HepG2 (cell line): ENCODE data around the gene MC1R. TPM values are rescaled to one million over a fixed set of nuclear protein-coding genes. Genes with fewer than 3 reads are reported as not detected.

Experiments used
- ARID2 ChIP-seq: sonication (generic); formaldehyde crosslinking; IDR thresholded peaks from 2 replicates; pipeline ENCODE4 v1.8.1; 2022; ENCODE audit warnings: mild to moderate bottlenecking, missing genetic modification reagents, borderline replicate concordance
- BHLHE40 ChIP-seq: IDR thresholded peaks from 2 replicates; pipeline ENCODE4 v1.6.1; 2011; ENCODE audit warnings: low read length, improper control_type of control experiment
- DR1 ChIP-seq: sonication (generic); formaldehyde crosslinking; IDR thresholded peaks from 2 replicates; pipeline ENCODE4 v1.8.0; 2021; ENCODE audit warnings: mild to moderate bottlenecking, missing genetic modification reagents, inconsistent platforms
- EP300 ChIP-seq, 3 experiments: sonication (generic) in 1 of 3; formaldehyde crosslinking in 1 of 3; IDR thresholded peaks; 2 replicates each; pipeline versions ENCODE4 v1.5.1 to v1.6.1; 2011 to 2020; ENCODE audit warnings: low read depth in 2 of 3, low read length in 2 of 3, borderline replicate concordance in 1 of 3, improper control_type of control experiment in 1 of 3, mild to moderate bottlenecking in 1 of 3, missing genetic modification reagents in 1 of 3, moderate library complexity in 1 of 3
- ESRRA ChIP-seq: sonication (generic); formaldehyde crosslinking; IDR thresholded peaks from 2 replicates; pipeline ENCODE4 v1.5.1; 2020; ENCODE audit warnings: mild to moderate bottlenecking, low read depth, missing genetic modification reagents
- ISL2 ChIP-seq: sonication (generic); formaldehyde crosslinking; IDR thresholded peaks from 2 replicates; pipeline ENCODE4 v1.5.0; 2020; ENCODE audit warnings: missing genetic modification reagents
- NCOA2 ChIP-seq: sonication (generic); formaldehyde crosslinking; IDR thresholded peaks from 2 replicates; pipeline ENCODE4 v1.8.0; 2022; ENCODE audit warnings: inconsistent platforms
- PHB2 ChIP-seq: fragments of 450-650 bp; IDR thresholded peaks from 2 replicates; pipeline ENCODE4 v1.6.1; 2018; ENCODE audit not compliant: partially characterized antibody
- TEAD2 ChIP-seq: sonication (generic); formaldehyde crosslinking; IDR thresholded peaks from 2 replicates; pipeline ENCODE4 v1.9.0; 2021; ENCODE audit warnings: missing genetic modification reagents
- ZFAT ChIP-seq: sonication (generic); formaldehyde crosslinking; conservative IDR thresholded peaks from 2 replicates; pipeline ENCODE4 v1.8.1; 2023; ENCODE audit warnings: missing genetic modification reagents, inconsistent platforms
- ZFP41 ChIP-seq: sonication (generic); formaldehyde crosslinking; IDR thresholded peaks from 2 replicates; pipeline ENCODE4 v1.4.0; 2020; ENCODE audit warnings: mild to moderate bottlenecking, missing genetic modification reagents, borderline replicate concordance
- ZNF263 ChIP-seq: sonication (generic); formaldehyde crosslinking; IDR thresholded peaks from 2 replicates; pipeline ENCODE4 v1.4.0; 2020; ENCODE audit warnings: missing genetic modification reagents
- ZNF589 ChIP-seq: sonication (generic); formaldehyde crosslinking; conservative IDR thresholded peaks from 2 replicates; pipeline ENCODE4 v1.8.0; 2022; ENCODE audit warnings: mild to moderate bottlenecking, moderate library complexity, missing genetic modification reagents
- ZNF598 ChIP-seq: sonication (generic); formaldehyde crosslinking; IDR thresholded peaks from 2 replicates; pipeline ENCODE4 v1.5.1; 2020; ENCODE audit warnings: mild to moderate bottlenecking, missing genetic modification reagents, borderline replicate concordance
- ZNF788 ChIP-seq: sonication (generic); formaldehyde crosslinking; IDR thresholded peaks from 2 replicates; pipeline ENCODE4 v1.5.0; 2020; ENCODE audit warnings: mild to moderate bottlenecking, missing genetic modification reagents, borderline replicate concordance
- ZNF883 ChIP-seq: sonication (generic); formaldehyde crosslinking; IDR thresholded peaks from 2 replicates; pipeline ENCODE4 v1.5.1; 2020; ENCODE audit warnings: mild to moderate bottlenecking, missing genetic modification reagents; ENCODE audit errors: not compliant biosample characterization
- ZSCAN12 ChIP-seq: sonication (generic); formaldehyde crosslinking; IDR thresholded peaks from 2 replicates; pipeline ENCODE4 v1.9.0; 2021; ENCODE audit warnings: mild to moderate bottlenecking, missing genetic modification reagents
- polyA plus RNA-seq, 8 experiments: library from polyadenylated mRNA; depleted of rRNA in 3 of 8; stranded (reverse) in 7 of 8; unstranded in 1 of 8; fragments of >200 nt; fragmentation: Illumina TruSeq in 4 of 8; extraction: Trizol in 4 of 8; gene quantifications; 2 replicates each; pipeline versions ENCODE4 v1.2.1 to v1.2.3, GENCODE V29; 2011 to 2016; ENCODE audit warnings: low read depth in 4 of 8, missing spikeins in 1 of 8, mixed read lengths in 1 of 8; ENCODE audit not compliant: insufficient read depth in 1 of 8
- total RNA-seq, 5 experiments: library from RNA; depleted of rRNA; stranded (reverse); fragments of >200 nt; fragmentation: Illumina TruSeq; extraction: Trizol; gene quantifications; 2 replicates each; pipeline ENCODE4 v1.2.3, GENCODE V29; 2016; ENCODE audit warnings: low read depth in 1 of 5
- TF ChIP-seq, protein P1 (sequence below): IDR thresholded peaks from 2 replicates; pipeline ENCODE4 v1.6.1; 2016; ENCODE audit warnings: mild to moderate bottlenecking
- TF ChIP-seq, protein P2 (sequence below): sonication (generic); formaldehyde crosslinking; IDR thresholded peaks from 2 replicates; pipeline ENCODE4 v1.4.0; 2020; ENCODE audit warnings: mild to moderate bottlenecking, missing genetic modification reagents
- TF ChIP-seq, protein P3 (sequence below): IDR thresholded peaks from 2 replicates; pipeline ENCODE4 v1.6.1; 2016; ENCODE audit warnings: missing compliant biosample characterization, missing genetic modification reagents, borderline replicate concordance
- TF ChIP-seq, protein P4 (sequence below): sonication (generic); formaldehyde crosslinking; IDR thresholded peaks from 2 replicates; pipeline ENCODE4 v1.9.0; 2022; ENCODE audit warnings: missing genetic modification reagents, mild to moderate bottlenecking, borderline replicate concordance
- TF ChIP-seq, protein P5 (sequence below): sonication (generic); formaldehyde crosslinking; IDR thresholded peaks from 2 replicates; pipeline ENCODE4 v1.8.1; 2023; ENCODE audit warnings: missing genetic modification reagents, inconsistent platforms, borderline replicate concordance

Gene MC1R
- total and polyA plus RNA-seq, 2 of the 13 experiments (the other 11 are each of a cell fraction or from before 2014, with no cell fraction given), result 9.1 to 14.8 TPM

DNA sequence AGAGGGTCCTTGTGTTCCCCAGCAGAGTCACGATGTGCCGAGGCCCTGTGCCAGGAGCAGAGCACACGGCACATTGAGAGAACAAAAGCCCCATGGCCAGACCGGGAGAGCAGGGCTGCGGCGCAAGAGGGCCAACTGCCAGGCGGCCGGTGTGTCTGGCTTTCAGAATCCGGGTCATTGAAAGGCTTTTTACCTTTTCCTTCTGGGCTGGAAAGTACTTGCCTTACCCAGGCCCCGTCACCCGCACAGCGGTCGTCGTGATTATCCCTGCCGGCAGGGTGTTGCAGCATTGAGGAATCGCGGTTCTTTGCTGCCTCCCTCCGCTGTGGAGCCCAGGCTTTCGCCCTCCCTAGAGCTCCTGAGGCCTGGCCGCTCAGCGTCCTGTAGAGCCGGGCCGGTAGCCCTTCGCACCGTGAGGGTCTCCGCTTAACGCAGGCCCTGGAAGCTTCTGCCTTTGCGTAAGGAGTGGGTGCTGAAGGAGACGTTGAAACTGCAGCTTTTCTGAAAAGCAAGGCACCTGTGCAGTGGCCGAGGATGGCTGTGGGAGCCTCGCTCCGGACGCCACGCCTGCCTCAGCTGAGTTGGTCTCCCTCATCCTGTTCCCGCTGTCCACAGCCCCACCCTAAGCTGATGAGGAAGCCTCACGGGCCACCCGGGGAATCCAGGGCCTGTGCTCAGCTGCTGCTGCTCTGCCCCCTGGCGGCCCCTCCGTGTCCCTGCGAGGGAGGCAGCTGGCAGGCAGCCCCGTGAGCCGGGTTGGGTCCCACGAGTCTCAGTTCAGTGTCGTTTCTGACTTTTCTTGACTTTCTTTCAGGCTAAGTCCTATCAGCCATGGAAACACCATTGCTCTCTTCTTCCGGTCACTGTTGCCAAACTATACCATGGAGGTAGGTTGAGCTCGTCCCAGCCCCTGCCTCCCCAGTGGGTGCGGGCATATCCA, 8.6 kb upstream of the MC1R start (continued):
- TF ChIP-seq ZSCAN12 (CRISPR knock-in tag) (0 out of 2 replicates have a peak, but pooled peaks have one; percentile 35), ESRRA (CRISPR knock-in tag) (0 out of 2 replicates have a peak, but pooled peaks have one; percentile 13), ZNF598 (CRISPR knock-in tag) (peak; percentile 47; the same call in 1 of the 2 replicates), PHB2 (no peak), DR1 (CRISPR knock-in tag) (no peak), ZNF883 (CRISPR knock-in tag) (peak; percentile 74), NCOA2 (CRISPR knock-in tag) (peak; percentile 12; the same call in 1 of the 2 replicates), ZFP41 (CRISPR knock-in tag) (no peak), EP300 (IDR thresholded peaks at IDR 0.05; ENCODE audit: low read depth in 2 of 2, low read length in 2 of 2) (no peak), EP300 (CRISPR knock-in tag; IDR thresholded peaks at IDR 0.05; ENCODE audit: borderline replicate concordance) (0 out of 2 replicates have a peak, but pooled peaks have one; percentile 16), ARID2 (CRISPR knock-in tag) (no peak), TEAD2 (CRISPR knock-in tag) (no peak), ZNF788 (CRISPR knock-in tag) (peak; percentile 39; the same call in 1 of the 2 replicates), BHLHE40 (peak; percentile 61), ISL2 (CRISPR knock-in tag) (0 out of 2 replicates have a peak, but pooled peaks have one; percentile 29), ZFAT (no peak), ZNF263 (CRISPR knock-in tag) (peak; percentile 49; the same call in 1 of the 2 replicates), ZNF589 (CRISPR knock-in tag) (0 out of 2 replicates have a peak, but pooled peaks have one; percentile 12)
- TF ChIP-seq, protein P1, sequence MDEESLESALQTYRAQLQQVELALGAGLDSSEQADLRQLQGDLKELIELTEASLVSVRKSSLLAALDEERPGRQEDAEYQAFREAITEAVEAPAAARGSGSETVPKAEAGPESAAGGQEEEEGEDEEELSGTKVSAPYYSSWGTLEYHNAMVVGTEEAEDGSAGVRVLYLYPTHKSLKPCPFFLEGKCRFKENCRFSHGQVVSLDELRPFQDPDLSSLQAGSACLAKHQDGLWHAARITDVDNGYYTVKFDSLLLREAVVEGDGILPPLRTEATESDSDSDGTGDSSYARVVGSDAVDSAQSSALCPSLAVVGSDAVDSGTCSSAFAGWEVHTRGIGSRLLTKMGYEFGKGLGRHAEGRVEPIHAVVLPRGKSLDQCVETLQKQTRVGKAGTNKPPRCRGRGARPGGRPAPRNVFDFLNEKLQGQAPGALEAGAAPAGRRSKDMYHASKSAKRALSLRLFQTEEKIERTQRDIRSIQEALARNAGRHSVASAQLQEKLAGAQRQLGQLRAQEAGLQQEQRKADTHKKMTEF (CRISPR knock-in tag), result peak; percentile 52; the same call in 1 of the 2 replicates
- TF ChIP-seq, protein P2, sequence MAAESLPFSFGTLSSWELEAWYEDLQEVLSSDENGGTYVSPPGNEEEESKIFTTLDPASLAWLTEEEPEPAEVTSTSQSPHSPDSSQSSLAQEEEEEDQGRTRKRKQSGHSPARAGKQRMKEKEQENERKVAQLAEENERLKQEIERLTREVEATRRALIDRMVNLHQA, result no peak
- TF ChIP-seq, protein P3, sequence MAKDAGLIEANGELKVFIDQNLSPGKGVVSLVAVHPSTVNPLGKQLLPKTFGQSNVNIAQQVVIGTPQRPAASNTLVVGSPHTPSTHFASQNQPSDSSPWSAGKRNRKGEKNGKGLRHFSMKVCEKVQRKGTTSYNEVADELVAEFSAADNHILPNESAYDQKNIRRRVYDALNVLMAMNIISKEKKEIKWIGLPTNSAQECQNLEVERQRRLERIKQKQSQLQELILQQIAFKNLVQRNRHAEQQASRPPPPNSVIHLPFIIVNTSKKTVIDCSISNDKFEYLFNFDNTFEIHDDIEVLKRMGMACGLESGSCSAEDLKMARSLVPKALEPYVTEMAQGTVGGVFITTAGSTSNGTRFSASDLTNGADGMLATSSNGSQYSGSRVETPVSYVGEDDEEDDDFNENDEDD (CRISPR knock-in tag), result peak; percentile 53; the same call in 1 of the 2 replicates
- TF ChIP-seq, protein P4, sequence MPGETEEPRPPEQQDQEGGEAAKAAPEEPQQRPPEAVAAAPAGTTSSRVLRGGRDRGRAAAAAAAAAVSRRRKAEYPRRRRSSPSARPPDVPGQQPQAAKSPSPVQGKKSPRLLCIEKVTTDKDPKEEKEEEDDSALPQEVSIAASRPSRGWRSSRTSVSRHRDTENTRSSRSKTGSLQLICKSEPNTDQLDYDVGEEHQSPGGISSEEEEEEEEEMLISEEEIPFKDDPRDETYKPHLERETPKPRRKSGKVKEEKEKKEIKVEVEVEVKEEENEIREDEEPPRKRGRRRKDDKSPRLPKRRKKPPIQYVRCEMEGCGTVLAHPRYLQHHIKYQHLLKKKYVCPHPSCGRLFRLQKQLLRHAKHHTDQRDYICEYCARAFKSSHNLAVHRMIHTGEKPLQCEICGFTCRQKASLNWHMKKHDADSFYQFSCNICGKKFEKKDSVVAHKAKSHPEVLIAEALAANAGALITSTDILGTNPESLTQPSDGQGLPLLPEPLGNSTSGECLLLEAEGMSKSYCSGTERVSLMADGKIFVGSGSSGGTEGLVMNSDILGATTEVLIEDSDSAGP (CRISPR knock-in tag), result peak; percentile 37; the same call in 1 of the 2 replicates
- TF ChIP-seq, protein P5, sequence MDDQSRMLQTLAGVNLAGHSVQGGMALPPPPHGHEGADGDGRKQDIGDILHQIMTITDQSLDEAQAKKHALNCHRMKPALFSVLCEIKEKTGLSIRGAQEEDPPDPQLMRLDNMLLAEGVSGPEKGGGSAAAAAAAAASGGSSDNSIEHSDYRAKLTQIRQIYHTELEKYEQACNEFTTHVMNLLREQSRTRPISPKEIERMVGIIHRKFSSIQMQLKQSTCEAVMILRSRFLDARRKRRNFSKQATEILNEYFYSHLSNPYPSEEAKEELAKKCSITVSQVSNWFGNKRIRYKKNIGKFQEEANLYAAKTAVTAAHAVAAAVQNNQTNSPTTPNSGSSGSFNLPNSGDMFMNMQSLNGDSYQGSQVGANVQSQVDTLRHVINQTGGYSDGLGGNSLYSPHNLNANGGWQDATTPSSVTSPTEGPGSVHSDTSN, result no peak
